Measurements from ENCODE around the gene KCNJ9.

- TF ChIP-seq ZFP36 (IDR thresholded peaks at IDR 0.05; ENCODE audit: borderline replicate concordance, low read depth, low read length, partially characterized antibody) (no peak), MTA3 (CRISPR knock-in tag; IDR thresholded peaks at IDR 0.05) (no peak), U2AF1 (optimal IDR thresholded peaks at IDR 0.05; ENCODE audit: low read depth, low read length) (no peak), RFX5 (IDR thresholded peaks at IDR 0.05; ENCODE audit: low read depth, low read length) (no peak), ATF6 (CRISPR knock-in tag; conservative IDR thresholded peaks at IDR 0.05) (no peak), RAD21 (CRISPR knock-in tag; IDR thresholded peaks at IDR 0.05) (no peak), NR2F2 (IDR thresholded peaks at IDR 0.05; ENCODE audit: borderline replicate concordance, low read depth) (no peak), ZHX1 (CRISPR knock-in tag; IDR thresholded peaks at IDR 0.05; ENCODE audit: low read depth) (no peak)
Observed at GRCh38 chr1:160081261-160081936, at the start of gene KCNJ9.
